SU-DHL-6 (cell line): Measurements from ENCODE around the gene MUC5AC.

Experiments
- CTCF ChIP-seq: fragments of 200-600 bp; sonication (generic); IDR thresholded peaks from one replicate; pipeline ENCODE4 v1.5.1; 2017; ENCODE audit warnings: antibody characterized with exemption, mild to moderate bottlenecking, low read length, moderate library complexity; ENCODE audit not compliant: insufficient read depth, poor library complexity, severe bottlenecking
- EZH2phosphoT487 ChIP-seq: fragments of 200-600 bp; sonication (generic), shearing (Covaris generic); conservative IDR thresholded peaks from 2 replicates; pipeline ENCODE4 v1.6.1; 2018; ENCODE audit warnings: mild to moderate bottlenecking, antibody characterized with exemption, low read length, moderate library complexity, mixed read lengths

GRCh38 chr11:1181853-1182535 is 24.2 kb downstream of the MUC5AC start:
- TF ChIP-seq EZH2phosphoT487 (no peak), CTCF (no peak)
